Sciatic nerve (tissue), 2 donors: ENCODE results near the gene CCSER2. TPM values are rescaled to one million over a fixed set of nuclear protein-coding genes. Genes with fewer than 3 reads are reported as not detected.
"Not testable (repeated sequence)": the region's sequence is repeated elsewhere in the genome, so short reads cannot be mapped to it uniquely, and the experiment has no call there.

ENCODE experiments used
- ATAC-seq: fragments of 200-7000 bp; cut with Tn5 transposase; one replicate; pipeline ENCODE4 v1.9.1; 2020; ENCODE audit warnings: mild to moderate bottlenecking, moderate library complexity
- DNase-seq: peaks from one replicate; pipeline ENCODE4 v3.0.0-alpha.2; 2020; ENCODE audit warnings: low spot score
- intact Hi-C: fragments of 100-400 bp; cut with DNase I; formaldehyde crosslinking; loops from one replicate; pipeline ENCODE4 v1.14.2; 2022
- total RNA-seq: library from RNA; stranded (reverse); fragmentation: NEBNext Ultra II Directional; extraction: Animal tissue kit (Norgen Biotek cat#: 25700); gene quantifications from one replicate; pipeline ENCODE4 v1.2.1, GENCODE V29; 2021
- donor health status: DM: no; HTN: no; CAD: no.
- donor health status: DM: no; HTN: no; CAD: no.

The CCSER2 gene
- total RNA-seq, 1 donor from 2014 or later: 136 TPM

GRCh38 chr10:84527386-84527785 lies 199.0 kb downstream of the CCSER2 start:
- DNase-seq, ATAC-seq, intact Hi-C loops: not testable (repeated sequence)

GRCh38 chr10:84528526-84528925 lies 200.1 kb downstream of the CCSER2 start:
- DNase-seq, intact Hi-C loops, ATAC-seq: not testable (repeated sequence)

GRCh38 chr10:84530724-84531325 lies 202.4 kb downstream of the CCSER2 start:
- ATAC-seq: no peak
- intact Hi-C loops: loop anchor here (10.0 kb wide), 1 partner anchor 156 kb away; no protein-coding TSS in a partner anchor
- no peak for DNase-seq

- no peak for ATAC-seq
- DNase-seq: no peak
- intact Hi-C loops: loop anchor here (10.0 kb wide), 1 partner anchor 157 kb away; no protein-coding TSS in a partner anchor
Measured at GRCh38 chr10:84531396-84531795, 203.0 kb downstream of the CCSER2 start.

GRCh38 chr10:84534168-84534567 lies 205.8 kb downstream of the CCSER2 start:
- DNase-seq: no peak
- intact Hi-C loops: loop anchor here (10.0 kb wide), 1 partner anchor 159 kb away; no protein-coding TSS in a partner anchor
- ATAC-seq: no peak

- ATAC-seq (peak; percentile 90), DNase-seq (no peak)
- intact Hi-C loops: loop anchor here (5.0 to 10.0 kb wide), 3 partner anchors 163 to 1840 kb away; no protein-coding TSS in a partner anchor
Measured at GRCh38 chr10:84537447-84537931, 209.1 kb downstream of the CCSER2 start.

- intact Hi-C loops: loop anchor here (5.0 to 10.0 kb wide), 3 partner anchors 163 to 1839 kb away; no protein-coding TSS in a partner anchor
- ATAC-seq (no peak), DNase-seq (no peak)
Measured at GRCh38 chr10:84538036-84538435, 209.6 kb downstream of the CCSER2 start.

GRCh38 chr10:84539216-84539615 lies 210.8 kb downstream of the CCSER2 start:
- DNase-seq: no peak
- no peak for ATAC-seq
- intact Hi-C loops: loop anchor here (5.0 to 10.0 kb wide), 3 partner anchors 164 to 1838 kb away; no protein-coding TSS in a partner anchor

GRCh38 chr10:84540022-84540616 lies 211.7 kb downstream of the CCSER2 start:
- DNase-seq (no peak), ATAC-seq (no peak)
- intact Hi-C loops: no loop called here

GRCh38 chr10:84540617-84541288 lies 212.4 kb downstream of the CCSER2 start:
- DNase-seq: peak; percentile 81
- peak; percentile 82 for ATAC-seq
- intact Hi-C loops: no loop called here

GRCh38 chr10:84541289-84541637 lies 212.9 kb downstream of the CCSER2 start:
- intact Hi-C loops: no loop called here
- no peak for DNase-seq
- peak; percentile 10 for ATAC-seq

- DNase-seq: no peak
- intact Hi-C loops: no loop called here
- no peak for ATAC-seq
Measured at GRCh38 chr10:84542522-84543490, 214.4 kb downstream of the CCSER2 start.

- intact Hi-C loops: no loop called here
- ATAC-seq (no peak), DNase-seq (no peak)
Measured at GRCh38 chr10:84543948-84544347, 215.6 kb downstream of the CCSER2 start.

GRCh38 chr10:84545651-84546050 lies 217.3 kb downstream of the CCSER2 start:
- no peak for DNase-seq
- intact Hi-C loops: no loop called here
- no peak for ATAC-seq

- intact Hi-C loops: no loop called here
- DNase-seq (no peak), ATAC-seq (no peak)
Measured at GRCh38 chr10:84546609-84547008, 218.2 kb downstream of the CCSER2 start.

- ATAC-seq (no peak), DNase-seq (no peak)
- intact Hi-C loops: no loop called here
Measured at GRCh38 chr10:84547616-84548015, 219.2 kb downstream of the CCSER2 start.

- intact Hi-C loops: no loop called here
- DNase-seq: no peak
- ATAC-seq: no peak
Measured at GRCh38 chr10:84548869-84549268, 220.5 kb downstream of the CCSER2 start.

GRCh38 chr10:84549368-84550165 lies 221.2 kb downstream of the CCSER2 start:
- ATAC-seq: no peak
- no peak for DNase-seq
- intact Hi-C loops: no loop called here
